ENCODE measurements around the gene NHERF2.

NHERF2 gene

DNA sequence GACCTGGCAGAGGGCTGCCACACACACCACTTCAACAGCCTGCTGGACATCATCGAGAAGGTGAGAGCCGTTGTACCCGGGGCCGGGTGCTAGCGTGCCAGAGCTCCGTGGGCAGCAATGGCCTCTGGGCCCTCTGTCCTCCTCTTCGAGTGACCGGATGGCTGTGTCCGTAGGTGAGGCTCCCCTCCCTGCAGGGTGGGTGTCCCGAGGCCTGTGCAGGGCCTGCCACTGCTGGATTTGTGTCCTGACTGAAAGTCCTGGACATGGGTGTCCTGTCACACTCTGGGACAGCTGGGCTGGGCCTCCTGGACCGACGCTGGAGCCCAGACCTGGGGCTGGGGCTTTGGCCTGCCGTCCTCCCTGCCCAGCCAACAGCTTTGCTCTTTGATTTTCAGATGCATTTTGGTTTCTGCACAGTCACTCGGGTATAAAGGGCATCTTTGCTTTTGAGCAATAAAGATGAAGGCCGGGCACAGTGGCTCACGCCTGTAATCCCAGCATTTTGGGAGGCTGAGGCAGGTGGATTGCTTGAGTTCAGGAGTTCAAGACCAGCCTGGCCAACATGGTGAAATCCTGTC is 37.8 kb downstream of the NHERF2 start:
- Histone ChIP-seq H3K27me3 (ENCODE audit: insufficient read depth, low read length, poor library complexity, severe bottlenecking) (no peaks in the 10 kb centered on the region), H3K4me2 (ENCODE audit: low read depth, low read length, poor library complexity, severe bottlenecking) (no peak overlapping the region), H3K9me3 (ENCODE audit: insufficient read depth, low read depth, low read length) (no peaks in the 10 kb centered on the region), H3K4me1 (ENCODE audit: insufficient read depth, low read length, poor library complexity, severe bottlenecking) (no peaks in the 10 kb centered on the region), H2AFZ (ENCODE audit: low read length) (no peak overlapping the region), H3K9me2 (replicated peaks; ENCODE audit: low read depth, low read length) (no peaks in the 10 kb centered on the region), H3K36me3 (ENCODE audit: insufficient read depth, low read length) (no peaks in the 10 kb centered on the region), H3K9ac (ENCODE audit: low read depth, low read length, poor library complexity, severe bottlenecking) (no peak overlapping the region), H3K79me2 (ENCODE audit: insufficient read depth, low read length) (no peaks in the 10 kb centered on the region), H3K4me3 (ENCODE audit: low read length, poor library complexity, severe bottlenecking) (no peak overlapping the region), H4K20me1 (ENCODE audit: insufficient read depth, low read length, poor library complexity, severe bottlenecking) (no peaks in the 10 kb centered on the region), H3F3A (ENCODE audit: low read depth) (no peaks in the 10 kb centered on the region)
- TF ChIP-seq EZH2phosphoT487 (IDR thresholded peaks at IDR 0.05; ENCODE audit: borderline replicate concordance), result no peak
- TF ChIP-seq, protein P1, sequence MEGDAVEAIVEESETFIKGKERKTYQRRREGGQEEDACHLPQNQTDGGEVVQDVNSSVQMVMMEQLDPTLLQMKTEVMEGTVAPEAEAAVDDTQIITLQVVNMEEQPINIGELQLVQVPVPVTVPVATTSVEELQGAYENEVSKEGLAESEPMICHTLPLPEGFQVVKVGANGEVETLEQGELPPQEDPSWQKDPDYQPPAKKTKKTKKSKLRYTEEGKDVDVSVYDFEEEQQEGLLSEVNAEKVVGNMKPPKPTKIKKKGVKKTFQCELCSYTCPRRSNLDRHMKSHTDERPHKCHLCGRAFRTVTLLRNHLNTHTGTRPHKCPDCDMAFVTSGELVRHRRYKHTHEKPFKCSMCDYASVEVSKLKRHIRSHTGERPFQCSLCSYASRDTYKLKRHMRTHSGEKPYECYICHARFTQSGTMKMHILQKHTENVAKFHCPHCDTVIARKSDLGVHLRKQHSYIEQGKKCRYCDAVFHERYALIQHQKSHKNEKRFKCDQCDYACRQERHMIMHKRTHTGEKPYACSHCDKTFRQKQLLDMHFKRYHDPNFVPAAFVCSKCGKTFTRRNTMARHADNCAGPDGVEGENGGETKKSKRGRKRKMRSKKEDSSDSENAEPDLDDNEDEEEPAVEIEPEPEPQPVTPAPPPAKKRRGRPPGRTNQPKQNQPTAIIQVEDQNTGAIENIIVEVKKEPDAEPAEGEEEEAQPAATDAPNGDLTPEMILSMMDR (conservative IDR thresholded peaks at IDR 0.05; ENCODE audit: low read length), result no peak

DNA sequence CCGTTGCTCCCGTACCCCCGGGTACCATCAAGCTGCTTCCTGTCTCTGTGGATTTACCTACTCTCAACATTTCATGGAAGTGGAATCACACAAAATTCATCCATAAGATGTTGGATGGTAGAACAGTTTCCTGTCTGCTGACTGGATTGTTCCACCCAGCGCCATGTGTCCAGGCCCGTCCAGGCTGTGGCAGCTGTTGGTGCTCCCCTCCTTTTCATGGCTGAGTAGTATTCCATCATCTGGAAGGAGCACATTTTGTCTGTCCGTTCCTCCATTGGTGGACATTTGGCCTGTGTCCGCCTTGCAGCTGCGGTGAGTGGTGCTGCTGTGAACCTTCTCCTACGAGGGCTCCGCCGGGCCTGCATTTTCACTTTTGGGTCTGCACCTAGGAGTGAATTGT is 39.4 kb downstream of the NHERF2 start:
- Histone ChIP-seq H2AFZ (ENCODE audit: low read length) (no peak overlapping the region), H4K20me1 (ENCODE audit: insufficient read depth, low read length, poor library complexity, severe bottlenecking) (no peaks in the 10 kb centered on the region), H3K9me2 (replicated peaks; ENCODE audit: low read depth, low read length) (no peaks in the 10 kb centered on the region), H3K79me2 (ENCODE audit: insufficient read depth, low read length) (no peaks in the 10 kb centered on the region), H3K4me3 (ENCODE audit: low read length, poor library complexity, severe bottlenecking) (no peak overlapping the region), H3K27me3 (ENCODE audit: insufficient read depth, low read length, poor library complexity, severe bottlenecking) (no peaks in the 10 kb centered on the region), H3K4me1 (ENCODE audit: insufficient read depth, low read length, poor library complexity, severe bottlenecking) (no peaks in the 10 kb centered on the region), H3K4me2 (ENCODE audit: low read depth, low read length, poor library complexity, severe bottlenecking) (no peak overlapping the region), H3K9ac (ENCODE audit: low read depth, low read length, poor library complexity, severe bottlenecking) (no peak overlapping the region), H3K36me3 (ENCODE audit: insufficient read depth, low read length) (no peaks in the 10 kb centered on the region), H3K9me3 (ENCODE audit: insufficient read depth, low read depth, low read length) (no peaks in the 10 kb centered on the region), H3F3A (ENCODE audit: low read depth) (no peaks in the 10 kb centered on the region)
- TF ChIP-seq EZH2phosphoT487 (IDR thresholded peaks at IDR 0.05; ENCODE audit: borderline replicate concordance), result no peak
- TF ChIP-seq, protein P1 (conservative IDR thresholded peaks at IDR 0.05; ENCODE audit: low read length), result no peak

DNA sequence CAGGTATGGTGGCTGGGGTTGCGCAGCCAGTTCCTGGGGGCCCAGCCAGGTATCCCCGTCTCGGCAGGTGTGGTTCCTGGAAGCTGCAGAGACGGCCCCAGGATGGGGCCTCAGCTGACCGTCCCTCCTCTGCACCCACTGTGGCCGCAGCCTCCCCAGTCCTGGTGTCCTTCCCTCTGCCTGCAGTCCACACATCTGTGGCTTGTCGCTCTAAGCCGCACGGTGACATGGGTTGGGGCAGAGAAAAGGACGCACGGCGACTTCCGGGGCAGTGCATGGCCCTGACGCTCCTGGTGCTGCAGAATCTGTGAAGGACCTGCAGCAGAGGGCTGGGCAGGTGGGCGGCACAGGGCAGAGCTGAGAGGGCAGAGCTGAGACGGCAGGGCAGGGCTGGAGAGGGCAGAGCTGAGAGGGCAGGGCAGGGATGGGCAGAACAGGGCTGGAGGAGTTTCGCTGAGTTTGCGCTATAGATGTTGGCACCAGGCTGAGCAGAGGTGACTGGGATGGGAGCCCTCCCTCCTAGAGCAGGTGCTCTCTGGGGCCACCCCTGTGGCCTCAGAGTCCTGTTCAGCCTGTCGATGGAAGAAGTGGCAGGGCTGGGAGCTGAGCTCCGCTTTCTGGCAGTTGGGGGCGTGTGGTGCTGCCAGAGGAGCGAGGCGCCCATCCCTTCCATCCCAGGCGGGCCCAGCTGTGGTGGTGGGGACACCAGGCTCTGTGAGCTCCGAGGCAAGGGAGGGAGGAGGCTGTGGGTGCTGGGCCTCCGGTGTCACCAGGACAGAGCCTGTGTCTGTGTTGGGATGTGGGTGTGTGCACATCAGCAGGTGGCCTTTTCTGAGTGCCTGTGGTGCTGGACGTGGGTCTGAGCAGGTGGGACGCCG is 44.1 kb downstream of the NHERF2 start:
- no peak overlapping the region for H3K9ac ChIP-seq (ENCODE audit: low read depth, low read length, poor library complexity, severe bottlenecking)
- H3F3A ChIP-seq (ENCODE audit: low read depth), result no peaks in the 10 kb centered on the region
- H3K4me1 ChIP-seq (ENCODE audit: insufficient read depth, low read length, poor library complexity, severe bottlenecking), result no peaks in the 10 kb centered on the region
- TF ChIP-seq, protein P1 (conservative IDR thresholded peaks at IDR 0.05; ENCODE audit: low read length), result no peak
- no peak for TF ChIP-seq EZH2phosphoT487 (IDR thresholded peaks at IDR 0.05; ENCODE audit: borderline replicate concordance)
- no peak overlapping the region for H3K4me3 ChIP-seq (ENCODE audit: low read length, poor library complexity, severe bottlenecking)
- H2AFZ ChIP-seq (ENCODE audit: low read length), result no peak overlapping the region
- no peaks in the 10 kb centered on the region for H3K27me3 ChIP-seq (ENCODE audit: insufficient read depth, low read length, poor library complexity, severe bottlenecking)
- no peak overlapping the region for H3K4me2 ChIP-seq (ENCODE audit: low read depth, low read length, poor library complexity, severe bottlenecking)
- no peaks in the 10 kb centered on the region for H3K9me2 ChIP-seq (replicated peaks; ENCODE audit: low read depth, low read length)
- H3K36me3 ChIP-seq (ENCODE audit: insufficient read depth, low read length), result no peaks in the 10 kb centered on the region
- H4K20me1 ChIP-seq (ENCODE audit: insufficient read depth, low read length, poor library complexity, severe bottlenecking), result no peaks in the 10 kb centered on the region
- H3K79me2 ChIP-seq (ENCODE audit: insufficient read depth, low read length), result no peaks in the 10 kb centered on the region
- no peaks in the 10 kb centered on the region for H3K9me3 ChIP-seq (ENCODE audit: insufficient read depth, low read depth, low read length)

Measured in Loucy (cell line).